Fibroblast of lung (primary cell): ENCODE results near the gene MAP3K7CL.

ENCODE experiments used
- CTCF ChIP-seq, 2 donors: IDR thresholded peaks in 1 of 2; conservative IDR thresholded peaks in 1 of 2; 1 replicate in 1 of 2; 2 replicates in 1 of 2; pipeline ENCODE4 v1.5.1; 2011 to 2012; ENCODE audit warnings: low read length in 2 of 2, control low read depth in 1 of 2, inconsistent platforms in 1 of 2, low read depth in 1 of 2, mild to moderate bottlenecking in 1 of 2
- EZH2 ChIP-seq: IDR thresholded peaks from 2 replicates; pipeline ENCODE4 v1.5.1; 2012; ENCODE audit warnings: low read length, control low read depth, mild to moderate bottlenecking; ENCODE audit errors: missing control alignments

- TF ChIP-seq CTCF (conservative IDR thresholded peaks at IDR 0.05 in 1 of 2, IDR thresholded peaks at IDR 0.05 in 1 of 2; ENCODE audit: low read depth in 1 of 2, low read length in 2 of 2) (no peak), EZH2 (no peak)
Measured at GRCh38 chr21:29193072-29193471, 62.6 kb downstream of the MAP3K7CL start.
